Activated CD8-positive, alpha-beta memory T cell treated with anti-CD3 and anti-CD28 coated beads for 24 hours (primary cell): ENCODE measurements around the gene FOXD1.

ENCODE experiments used
- DNase-seq: peaks from one replicate; pipeline ENCODE4 v3.0.0-alpha.2; 2020

The FOXD1 gene

GRCh38 chr5:73438645-73439470 is 9.7 kb downstream of the FOXD1 start:
- DNase-seq = no peak

- DNase-seq = no peak
Measured at GRCh38 chr5:73437777-73438644, 10.6 kb downstream of the FOXD1 start.

GRCh38 chr5:73437101-73437776 is 11.3 kb downstream of the FOXD1 start:
- DNase-seq = no peak

GRCh38 chr5:73436535-73437100 is 12.0 kb downstream of the FOXD1 start:
- no peak for DNase-seq

- DNase-seq = no peak
Measured at GRCh38 chr5:73435759-73436534, 12.6 kb downstream of the FOXD1 start.

GRCh38 chr5:73434907-73435306 is 13.7 kb downstream of the FOXD1 start:
- no peak for DNase-seq

GRCh38 chr5:73434461-73434860 is 14.1 kb downstream of the FOXD1 start:
- DNase-seq = no peak

- DNase-seq = no peak
Measured at GRCh38 chr5:73433982-73434342, 14.6 kb downstream of the FOXD1 start.

GRCh38 chr5:73433272-73433981 is 15.2 kb downstream of the FOXD1 start:
- DNase-seq = no peak

- DNase-seq = no peak
Measured at GRCh38 chr5:73431204-73431851, 17.2 kb downstream of the FOXD1 start.

- DNase-seq = no peak
Measured at GRCh38 chr5:73426034-73426433, 22.5 kb downstream of the FOXD1 start.

- DNase-seq = no peak
Measured at GRCh38 chr5:73424556-73424977, 24.0 kb downstream of the FOXD1 start.

GRCh38 chr5:73422164-73422563 is 26.4 kb downstream of the FOXD1 start:
- DNase-seq = no peak

GRCh38 chr5:73420666-73421065 is 27.9 kb downstream of the FOXD1 start:
- no peak for DNase-seq

GRCh38 chr5:73419465-73420390 is 28.8 kb downstream of the FOXD1 start:
- DNase-seq = no peak

- DNase-seq = no peak
Measured at GRCh38 chr5:73419117-73419464, 29.5 kb downstream of the FOXD1 start.

- no peak for DNase-seq
Measured at GRCh38 chr5:73418244-73418691, 30.3 kb downstream of the FOXD1 start.

- DNase-seq = no peak
Measured at GRCh38 chr5:73417303-73418034, 31.1 kb downstream of the FOXD1 start.

GRCh38 chr5:73415617-73416016 is 33.0 kb downstream of the FOXD1 start:
- no peak for DNase-seq
